Endothelial cell (in vitro differentiated cells): Measurements from ENCODE around the gene KICS2. TPM values are rescaled to one million over a fixed set of nuclear protein-coding genes. Genes with fewer than 3 reads are reported as not detected.
"Not testable (repeated sequence)": the region's sequence is repeated elsewhere in the genome, so short reads cannot be mapped to it uniquely, and the experiment has no call there.

ENCODE experiments used
- DNase-seq: peaks from one replicate; pipeline ENCODE4 v3.0.0; 2021; ENCODE audit warnings: low spot score
- H3K27ac Mint-ChIP-seq: one replicate; pipeline ENCODE4 v1.8.0; 2021; ENCODE audit warnings: mixed read lengths, inconsistent platforms; ENCODE audit not compliant: unreplicated experiment
- H3K27me3 Mint-ChIP-seq: one replicate; pipeline ENCODE4 v1.8.0; 2021; ENCODE audit warnings: mild to moderate bottlenecking, moderate library complexity, mixed read lengths, inconsistent platforms; ENCODE audit not compliant: unreplicated experiment
- H3K36me3 Mint-ChIP-seq: one replicate; pipeline ENCODE4 v1.8.0; 2021; ENCODE audit warnings: mild to moderate bottlenecking, low read depth, mixed read lengths, inconsistent platforms; ENCODE audit not compliant: unreplicated experiment
- H3K4me1 Mint-ChIP-seq: one replicate; pipeline ENCODE4 v1.8.0; 2021; ENCODE audit warnings: mild to moderate bottlenecking, mixed read lengths, inconsistent platforms; ENCODE audit not compliant: unreplicated experiment
- H3K4me3 Mint-ChIP-seq: one replicate; pipeline ENCODE4 v1.8.0; 2021; ENCODE audit warnings: mild to moderate bottlenecking, mixed read lengths, inconsistent platforms; ENCODE audit not compliant: unreplicated experiment
- H3K9me3 Mint-ChIP-seq: one replicate; pipeline ENCODE4 v1.8.0; 2021; ENCODE audit warnings: mixed read lengths, inconsistent platforms; ENCODE audit not compliant: unreplicated experiment
- CTCF ChIP-seq: fragments of 200-600 bp; sonication (generic); IDR thresholded peaks from one replicate; pipeline ENCODE4 v1.5.0; 2021; ENCODE audit warnings: antibody characterized with exemption; ENCODE audit not compliant: unreplicated experiment
- total RNA-seq: library from RNA; stranded (reverse); fragmentation: NEBNext Ultra II Directional; extraction: Animal tissue kit (Norgen Biotek cat#: 25700); gene quantifications from one replicate; pipeline ENCODE4 v1.2.1, GENCODE V29; 2021; ENCODE audit not compliant: unreplicated experiment

Gene KICS2
- total RNA-seq, 1 donor from 2014 or later: 2.5 TPM

GRCh38 chr12:64220046-64220445 is 2.0 kb downstream of the KICS2 start:
- H3K4me3 Mint-ChIP-seq: no peak overlapping the region
- peaks cover 24% of the 10 kb centered on the region for H3K4me1 Mint-ChIP-seq
- DNase-seq: no peak
- H3K27ac Mint-ChIP-seq: no peak overlapping the region
- H3K9me3 Mint-ChIP-seq: no peaks in the 10 kb centered on the region
- peaks cover 4% of the 10 kb centered on the region for H3K27me3 Mint-ChIP-seq
- no peaks in the 10 kb centered on the region for H3K36me3 Mint-ChIP-seq
- no peak for TF ChIP-seq CTCF

- DNase-seq: no peak
- Mint-ChIP-seq H3K36me3 (no peaks in the 10 kb centered on the region), H3K4me1 (peaks cover 24% of the 10 kb centered on the region), H3K27me3 (peaks cover 3% of the 10 kb centered on the region), H3K9me3 (no peaks in the 10 kb centered on the region), H3K4me3 (no peak overlapping the region), H3K27ac (peak overlapping the region; percentile 85)
- no peak for TF ChIP-seq CTCF
Measured at GRCh38 chr12:64219145-64219544, 3.0 kb downstream of the KICS2 start.

- Mint-ChIP-seq H3K27me3 (peaks cover 3% of the 10 kb centered on the region), H3K36me3 (no peaks in the 10 kb centered on the region), H3K4me1 (peaks cover 24% of the 10 kb centered on the region), H3K27ac (peak overlapping the region; percentile 49), H3K4me3 (no peak overlapping the region), H3K9me3 (no peaks in the 10 kb centered on the region)
- no peak for TF ChIP-seq CTCF
- DNase-seq: no peak
Measured at GRCh38 chr12:64218597-64218996, 3.5 kb downstream of the KICS2 start.

GRCh38 chr12:64217643-64218042 is 4.5 kb downstream of the KICS2 start:
- H3K36me3 Mint-ChIP-seq, H3K4me3 Mint-ChIP-seq, DNase-seq, H3K27ac Mint-ChIP-seq, H3K9me3 Mint-ChIP-seq, H3K27me3 Mint-ChIP-seq: not testable (repeated sequence)
- peaks cover 24% of the 10 kb centered on the region for H3K4me1 Mint-ChIP-seq

- no peak overlapping the region for H3K27ac Mint-ChIP-seq
- H3K27me3 Mint-ChIP-seq: no peaks in the 10 kb centered on the region
- no peak overlapping the region for H3K4me3 Mint-ChIP-seq
- H3K9me3 Mint-ChIP-seq: no peaks in the 10 kb centered on the region
- peaks cover 19% of the 10 kb centered on the region for H3K4me1 Mint-ChIP-seq
- no peak for DNase-seq
- no peaks in the 10 kb centered on the region for H3K36me3 Mint-ChIP-seq
- TF ChIP-seq CTCF: no peak
Measured at GRCh38 chr12:64216239-64216638, 5.9 kb downstream of the KICS2 start.
